Neural cell (in vitro differentiated cells): ENCODE measurements around the gene KCNH2.

Experiments used
- CTCF ChIP-seq: fragments of 450-650 bp; IDR thresholded peaks from 2 replicates; pipeline ENCODE4 v1.5.1; 2014; ENCODE audit warnings: antibody characterized with exemption, mild to moderate bottlenecking, moderate library complexity; ENCODE audit not compliant: poor library complexity, severe bottlenecking
- REST ChIP-seq: IDR thresholded peaks from 2 replicates; pipeline ENCODE4 v1.6.1; 2012; ENCODE audit warnings: borderline replicate concordance
- TAF1 ChIP-seq: IDR thresholded peaks from 2 replicates; pipeline ENCODE4 v1.6.1; 2012; ENCODE audit warnings: low read depth

- TF ChIP-seq CTCF = peak; percentile 19
- TF ChIP-seq REST = no peak
- TF ChIP-seq TAF1 = no peak
Observed at GRCh38 chr7:151018421-151019129, 40.5 kb upstream of the KCNH2 start.
